Progenitor cell of endocrine pancreas (in vitro differentiated cells): ENCODE results near the gene HOXB3. TPM values are rescaled to one million over a fixed set of nuclear protein-coding genes. Genes with fewer than 3 reads are reported as not detected.

Experiments
- DNase-seq: peaks from one replicate; pipeline ENCODE4 v3.0.0; 2021; ENCODE audit warnings: low spot score; ENCODE audit not compliant: unreplicated experiment
- H3K27ac Mint-ChIP-seq: 2 replicates; pipeline ENCODE4 v1.8.0; 2021; ENCODE audit warnings: mild to moderate bottlenecking, moderate library complexity, mixed read lengths
- H3K27me3 Mint-ChIP-seq: 2 replicates; pipeline ENCODE4 v1.8.0; 2021; ENCODE audit warnings: mixed read lengths
- H3K36me3 Mint-ChIP-seq: 2 replicates; pipeline ENCODE4 v1.8.0; 2022; ENCODE audit warnings: mixed read lengths; ENCODE audit not compliant: insufficient read depth
- H3K4me1 Mint-ChIP-seq: 2 replicates; pipeline ENCODE4 v1.8.0; 2021; ENCODE audit warnings: low read depth, mixed read lengths
- H3K4me3 Mint-ChIP-seq: 2 replicates; pipeline ENCODE4 v1.8.0; 2021; ENCODE audit warnings: low read depth, mild to moderate bottlenecking, moderate library complexity, mixed read lengths
- H3K9me3 Mint-ChIP-seq: 2 replicates; pipeline ENCODE4 v1.8.0; 2021; ENCODE audit warnings: low read depth, mixed read lengths
- total RNA-seq: library from RNA; stranded (reverse); gene quantifications from 2 replicates; pipeline ENCODE4 v1.2.1, GENCODE V29; 2021
- TF ChIP-seq, protein P1 (sequence below): fragments of 200-600 bp; sonication (generic); IDR thresholded peaks from one replicate; pipeline ENCODE4 v1.5.0; 2021; ENCODE audit warnings: antibody characterized with exemption, mild to moderate bottlenecking; ENCODE audit not compliant: unreplicated experiment

The HOXB3 gene
- total RNA-seq, 1 donor from 2014 or later, result 19.4 TPM

DNA sequence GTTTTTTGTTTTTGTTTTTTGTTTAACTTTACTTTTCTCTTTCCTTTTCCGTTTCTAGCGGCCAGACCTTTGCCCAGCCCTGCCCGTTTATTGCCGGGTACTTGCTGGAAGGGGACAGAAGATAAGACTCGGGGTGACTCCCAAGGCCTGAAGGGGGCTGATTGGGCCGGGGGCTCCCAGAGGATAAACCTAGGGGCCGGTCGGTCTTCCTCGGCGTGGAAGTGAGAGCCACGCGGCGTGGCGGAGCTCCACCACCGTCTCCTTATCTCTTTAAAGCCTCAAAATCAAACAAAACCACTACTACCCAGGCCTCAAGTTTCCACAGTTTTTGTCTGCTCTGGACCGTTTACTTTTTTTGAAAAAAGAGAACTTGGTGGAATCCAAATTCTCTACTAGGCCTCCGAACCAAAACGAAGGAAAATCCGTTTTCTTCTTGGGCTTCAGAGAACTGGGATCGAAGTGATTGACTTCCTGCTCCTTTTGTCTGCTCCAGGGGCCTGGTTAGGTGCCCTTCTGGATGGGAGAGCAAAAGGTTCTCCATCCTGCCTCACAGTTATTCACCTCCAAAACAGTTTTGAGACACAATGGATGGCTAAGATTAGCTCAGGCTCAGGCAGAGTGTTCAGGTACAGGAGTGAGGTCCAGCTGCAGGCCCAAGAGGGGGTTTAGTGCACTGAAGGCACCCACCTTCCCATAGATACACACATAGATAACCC, 44.6 kb upstream of the HOXB3 start:
- peaks cover 100% of the 10 kb centered on the region for H3K27me3 Mint-ChIP-seq
- no peak for DNase-seq

DNA sequence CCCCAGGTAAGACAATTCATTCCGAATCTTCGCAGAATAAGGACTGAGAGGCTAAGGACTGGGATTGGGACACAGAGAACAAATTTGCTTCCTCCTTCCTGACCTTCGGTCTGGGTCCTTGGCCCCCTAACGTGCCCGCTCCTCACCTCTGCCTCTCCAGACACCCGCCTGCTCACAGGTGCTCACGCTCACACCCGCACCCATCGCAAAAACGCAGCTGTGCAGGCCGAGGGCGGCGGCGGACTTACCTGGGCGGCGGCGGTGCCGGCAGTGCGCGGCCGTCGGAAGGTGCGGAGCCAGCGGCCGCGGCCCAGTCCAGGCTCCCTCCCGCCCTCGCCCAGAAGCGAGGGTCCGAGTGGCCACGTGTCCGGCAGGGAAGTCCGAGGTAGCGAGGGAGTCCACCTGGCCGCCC, 43.2 kb upstream of the HOXB3 start:
- TF ChIP-seq, protein P1, sequence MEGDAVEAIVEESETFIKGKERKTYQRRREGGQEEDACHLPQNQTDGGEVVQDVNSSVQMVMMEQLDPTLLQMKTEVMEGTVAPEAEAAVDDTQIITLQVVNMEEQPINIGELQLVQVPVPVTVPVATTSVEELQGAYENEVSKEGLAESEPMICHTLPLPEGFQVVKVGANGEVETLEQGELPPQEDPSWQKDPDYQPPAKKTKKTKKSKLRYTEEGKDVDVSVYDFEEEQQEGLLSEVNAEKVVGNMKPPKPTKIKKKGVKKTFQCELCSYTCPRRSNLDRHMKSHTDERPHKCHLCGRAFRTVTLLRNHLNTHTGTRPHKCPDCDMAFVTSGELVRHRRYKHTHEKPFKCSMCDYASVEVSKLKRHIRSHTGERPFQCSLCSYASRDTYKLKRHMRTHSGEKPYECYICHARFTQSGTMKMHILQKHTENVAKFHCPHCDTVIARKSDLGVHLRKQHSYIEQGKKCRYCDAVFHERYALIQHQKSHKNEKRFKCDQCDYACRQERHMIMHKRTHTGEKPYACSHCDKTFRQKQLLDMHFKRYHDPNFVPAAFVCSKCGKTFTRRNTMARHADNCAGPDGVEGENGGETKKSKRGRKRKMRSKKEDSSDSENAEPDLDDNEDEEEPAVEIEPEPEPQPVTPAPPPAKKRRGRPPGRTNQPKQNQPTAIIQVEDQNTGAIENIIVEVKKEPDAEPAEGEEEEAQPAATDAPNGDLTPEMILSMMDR, result no peak
- Mint-ChIP-seq H3K27ac (no peak overlapping the region), H3K4me3 (no peak overlapping the region), H3K36me3 (no peaks in the 10 kb centered on the region), H3K9me3 (no peaks in the 10 kb centered on the region), H3K4me1 (no peaks in the 10 kb centered on the region), H3K27me3 (peaks cover 100% of the 10 kb centered on the region)
- DNase-seq, result no peak

More for the DNA sequence above, 44.6 kb upstream of the HOXB3 start:
- TF ChIP-seq, protein P1, result no peak
- no peak overlapping the region for H3K27ac Mint-ChIP-seq
- no peak overlapping the region for H3K4me3 Mint-ChIP-seq
- H3K36me3 Mint-ChIP-seq, result no peaks in the 10 kb centered on the region
- no peaks in the 10 kb centered on the region for H3K9me3 Mint-ChIP-seq
- H3K4me1 Mint-ChIP-seq, result no peaks in the 10 kb centered on the region

DNA sequence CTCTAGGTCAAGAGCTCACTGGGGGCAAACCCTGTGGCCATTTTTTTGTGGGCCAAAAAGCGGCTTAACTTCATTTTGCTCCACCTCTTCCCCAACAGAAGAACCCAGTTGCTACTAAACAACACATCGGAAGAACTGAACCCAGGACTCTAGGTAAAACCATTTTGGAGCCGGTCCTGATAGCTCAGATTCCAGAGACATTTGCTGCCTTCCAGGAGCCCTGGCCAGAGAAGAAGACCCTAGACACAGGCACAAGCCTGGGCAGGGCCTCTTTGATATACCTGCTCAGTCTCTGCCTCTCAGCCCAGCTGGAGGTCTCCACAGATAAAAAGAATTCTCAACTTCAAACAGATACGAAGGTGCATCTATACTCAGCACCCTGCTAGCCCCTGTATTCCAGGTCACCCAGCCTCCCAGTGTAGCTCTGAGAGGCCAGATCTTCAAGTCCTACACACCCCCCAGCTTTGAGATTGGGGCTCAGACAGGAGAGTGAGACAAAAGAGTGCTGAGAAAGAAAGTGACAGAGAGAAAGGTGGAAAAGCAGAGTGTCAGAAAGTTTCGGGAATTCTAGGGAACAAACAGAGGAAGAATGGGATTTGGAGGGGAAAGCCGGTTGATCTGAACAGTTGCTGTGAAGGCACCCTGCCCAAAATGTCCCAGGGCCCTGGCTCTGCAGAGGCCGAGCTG, 42.7 kb upstream of the HOXB3 start:
- H3K9me3 Mint-ChIP-seq, result no peaks in the 10 kb centered on the region
- H3K4me3 Mint-ChIP-seq, result no peak overlapping the region
- no peak overlapping the region for H3K27ac Mint-ChIP-seq
- no peak for DNase-seq
- no peaks in the 10 kb centered on the region for H3K4me1 Mint-ChIP-seq
- peaks cover 100% of the 10 kb centered on the region for H3K27me3 Mint-ChIP-seq
- no peaks in the 10 kb centered on the region for H3K36me3 Mint-ChIP-seq
- TF ChIP-seq, protein P1, result no peak

DNA sequence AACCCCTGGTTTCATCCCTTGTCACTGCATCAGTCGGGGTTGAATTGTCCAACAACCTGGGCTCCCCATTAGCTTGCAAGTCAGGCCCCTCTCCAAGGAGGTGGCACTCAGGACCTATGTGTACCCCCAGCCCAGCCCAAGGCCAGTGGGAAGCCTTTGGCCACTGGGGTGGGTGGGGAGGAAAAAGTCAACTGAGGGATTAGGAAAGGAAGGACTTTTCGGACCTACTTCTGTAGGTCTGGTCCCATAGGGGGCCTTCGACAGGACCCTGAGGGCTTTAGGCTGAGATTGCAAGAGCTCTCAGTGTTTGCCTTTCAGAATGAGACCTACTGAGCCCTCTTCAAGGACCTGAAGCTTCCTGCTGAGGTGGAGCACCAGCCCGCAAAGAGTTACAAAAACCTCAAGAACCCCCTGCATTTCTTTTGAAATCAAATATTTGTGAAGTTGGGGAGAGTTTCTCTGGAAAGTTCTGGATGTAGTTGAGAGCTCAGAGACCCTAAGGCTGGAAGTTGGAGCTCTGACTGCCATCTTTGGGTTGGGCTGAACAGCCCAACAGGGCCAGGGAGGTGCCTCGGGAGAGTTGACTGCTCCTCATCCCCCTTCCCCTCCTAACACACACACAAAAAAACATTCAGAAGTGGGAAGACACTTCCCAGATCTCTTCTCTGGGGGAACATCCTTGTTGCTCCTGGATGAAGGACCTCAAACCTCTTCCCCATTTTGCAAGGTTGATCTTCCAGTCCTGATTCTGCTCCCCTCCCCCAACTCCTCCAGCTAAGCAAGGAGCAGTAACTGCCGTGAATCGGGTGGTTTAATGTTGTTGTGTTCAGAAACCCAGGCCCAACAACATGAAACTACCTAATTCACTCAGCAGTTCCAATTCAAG, 41.9 kb upstream of the HOXB3 start:
- H3K9me3 Mint-ChIP-seq, result no peaks in the 10 kb centered on the region
- no peak overlapping the region for H3K4me3 Mint-ChIP-seq
- no peaks in the 10 kb centered on the region for H3K4me1 Mint-ChIP-seq
- peaks cover 100% of the 10 kb centered on the region for H3K27me3 Mint-ChIP-seq
- no peak overlapping the region for H3K27ac Mint-ChIP-seq
- no peaks in the 10 kb centered on the region for H3K36me3 Mint-ChIP-seq
- DNase-seq, result no peak
- TF ChIP-seq, protein P1, result no peak

DNA sequence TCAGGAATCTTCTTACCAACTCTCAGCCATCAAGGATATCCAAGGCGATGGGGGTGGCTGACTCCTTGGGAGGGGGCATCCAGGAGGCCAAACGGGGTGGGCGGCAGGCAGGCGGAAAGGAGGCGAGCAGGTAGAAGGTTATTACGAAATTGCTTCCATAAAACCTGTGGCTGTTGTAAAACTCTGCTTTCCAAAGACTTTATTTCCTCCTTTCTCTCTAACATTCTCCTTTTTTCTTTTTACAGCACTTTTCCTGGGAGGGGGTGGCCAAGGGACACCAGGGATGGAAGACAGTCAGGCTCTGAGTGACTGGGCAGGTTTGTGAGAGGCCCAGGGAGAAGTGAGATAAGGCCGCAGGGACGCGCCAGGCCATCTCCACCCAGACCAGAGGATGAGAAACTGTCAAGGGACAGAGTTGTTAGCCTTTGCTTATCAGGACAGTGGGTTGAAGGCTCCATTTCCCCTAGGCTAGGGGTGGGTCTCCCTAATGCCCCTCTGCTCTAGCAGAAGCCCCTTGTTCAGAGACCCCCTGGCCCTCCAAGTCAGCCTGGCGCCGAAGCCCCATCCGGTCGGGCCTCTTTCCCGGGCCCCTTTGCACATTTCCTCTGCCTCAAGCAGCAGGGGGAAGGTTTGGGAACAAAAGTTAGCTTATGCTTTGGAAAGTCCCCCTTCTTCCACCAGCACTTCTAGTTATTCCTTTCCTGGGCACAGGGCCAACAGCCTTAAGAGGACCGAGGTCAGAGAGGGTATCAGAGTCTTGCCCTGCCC, 41.1 kb upstream of the HOXB3 start:
- H3K36me3 Mint-ChIP-seq, result no peaks in the 10 kb centered on the region
- no peak overlapping the region for H3K27ac Mint-ChIP-seq
- peaks cover 100% of the 10 kb centered on the region for H3K27me3 Mint-ChIP-seq
- no peak for DNase-seq
- peaks cover 1% of the 10 kb centered on the region for H3K4me1 Mint-ChIP-seq
- TF ChIP-seq, protein P1, result no peak
- no peak overlapping the region for H3K4me3 Mint-ChIP-seq
- H3K9me3 Mint-ChIP-seq, result no peaks in the 10 kb centered on the region
